ENCODE measurements around the gene HMCN1. TPM values are rescaled to one million over a fixed set of nuclear protein-coding genes. Genes with fewer than 3 reads are reported as not detected.

The HMCN1 gene
- total RNA-seq, 2 donors from 2014 or later = 3.5 to 9.9 TPM

- Histone ChIP-seq H3K4me3 (no peak overlapping the region), H3K27me3 (replicated peaks; ENCODE audit: insufficient read depth) (no peaks in the 10 kb centered on the region), H3K9me3 (no peaks in the 10 kb centered on the region), H3K4me1 (replicated peaks) (no peaks in the 10 kb centered on the region), H3K27ac (no peak overlapping the region), H3K36me3 (no peaks in the 10 kb centered on the region)
- intact Hi-C loops (cut with DNase I) = no loop called here
- no peak for DNase-seq (ENCODE audit: low spot score)
- TF ChIP-seq POLR2AphosphoS5 (IDR thresholded peaks at IDR 0.05) (no peak), POLR2A (IDR thresholded peaks at IDR 0.05) (no peak), CTCF (IDR thresholded peaks at IDR 0.05) (no peak)
These were observed 182.7 kb downstream of the HMCN1 start for GRCh38 chr1:185916861-185917260.

DNA sequence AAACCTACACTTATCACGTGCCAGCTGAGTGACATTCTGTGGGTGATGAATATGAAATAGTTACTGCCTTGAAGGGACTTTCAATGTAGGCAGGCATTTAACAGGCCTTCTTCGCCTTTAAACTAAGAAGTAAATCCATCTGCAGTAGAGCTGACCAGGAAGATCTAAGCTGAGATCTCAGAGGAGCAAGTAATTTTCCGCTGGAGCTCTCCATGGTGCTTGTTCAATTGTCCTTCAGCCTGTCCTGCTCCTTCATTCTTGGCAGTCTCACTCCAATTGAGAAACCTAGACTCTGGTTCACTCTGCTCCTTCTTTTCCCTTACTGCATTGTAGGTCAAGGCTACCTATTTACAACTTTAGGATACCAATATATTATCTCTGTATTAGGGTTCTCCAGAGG, 183.5 kb downstream of the HMCN1 start:
- TF ChIP-seq CTCF (IDR thresholded peaks at IDR 0.05) = no peak
- no peak for TF ChIP-seq POLR2AphosphoS5 (IDR thresholded peaks at IDR 0.05)
- TF ChIP-seq POLR2A (IDR thresholded peaks at IDR 0.05) = no peak
- no peaks in the 10 kb centered on the region for H3K36me3 ChIP-seq
- no peaks in the 10 kb centered on the region for H3K27me3 ChIP-seq (replicated peaks; ENCODE audit: insufficient read depth)
- 75% methylated on average over 3 of the region's 3 CpGs for WGBS
- H3K4me1 ChIP-seq (replicated peaks) = no peaks in the 10 kb centered on the region
- intact Hi-C loops (cut with DNase I) = no loop called here
- H3K27ac ChIP-seq = no peak overlapping the region
- DNase-seq (ENCODE audit: low spot score) = no peak
- no peak overlapping the region for H3K4me3 ChIP-seq
- no peaks in the 10 kb centered on the region for H3K9me3 ChIP-seq

DNA sequence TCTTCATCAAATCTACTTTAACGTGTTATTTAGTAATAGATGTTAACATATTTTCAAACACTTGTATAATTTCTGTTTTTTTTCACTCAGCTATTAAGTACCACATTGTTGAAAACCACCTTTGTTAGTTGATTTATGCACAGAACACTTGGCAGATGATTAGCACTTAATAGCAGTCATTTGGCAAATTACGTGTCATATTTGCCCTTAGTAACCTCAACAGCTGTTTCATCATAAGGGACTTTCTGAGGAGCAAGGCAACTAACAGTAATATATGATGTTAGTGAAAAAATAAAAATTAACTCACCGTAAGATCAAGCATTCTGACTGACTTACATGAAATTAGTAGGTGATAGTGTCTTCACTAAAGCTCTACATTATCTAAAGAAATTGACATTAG, 186.4 kb downstream of the HMCN1 start:
- intact Hi-C loops (cut with DNase I) = no loop called here
- Histone ChIP-seq H3K4me3 (no peak overlapping the region), H3K27me3 (replicated peaks; ENCODE audit: insufficient read depth) (no peaks in the 10 kb centered on the region), H3K27ac (no peak overlapping the region), H3K9me3 (no peaks in the 10 kb centered on the region), H3K36me3 (no peaks in the 10 kb centered on the region), H3K4me1 (replicated peaks) (no peaks in the 10 kb centered on the region)
- no peak for TF ChIP-seq POLR2A (IDR thresholded peaks at IDR 0.05)
- TF ChIP-seq POLR2AphosphoS5 (IDR thresholded peaks at IDR 0.05) = no peak
- TF ChIP-seq CTCF (IDR thresholded peaks at IDR 0.05) = no peak
- DNase-seq (ENCODE audit: low spot score) = no peak
- 72% methylated on average over 3 of the region's 3 CpGs for WGBS

DNA sequence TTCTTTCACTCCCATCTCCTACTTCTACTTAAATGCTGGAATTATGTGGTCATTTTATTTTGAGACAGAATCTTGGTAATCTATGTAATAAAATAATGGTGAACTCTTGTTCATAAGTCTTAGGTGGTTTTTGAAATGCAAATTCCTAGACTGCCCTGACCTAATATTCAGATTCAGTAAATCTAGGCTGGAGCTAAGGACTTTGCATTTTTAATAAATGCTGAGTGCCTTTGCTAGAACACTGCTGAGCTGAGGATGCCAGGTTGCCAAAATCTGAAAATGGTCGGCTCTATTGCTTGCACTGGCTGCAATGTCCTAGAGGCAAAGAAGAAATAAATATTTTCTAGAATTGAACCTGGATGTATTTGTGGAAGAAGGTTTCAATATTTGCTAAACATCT, 187.4 kb downstream of the HMCN1 start:
- no peak for DNase-seq (ENCODE audit: low spot score)
- Histone ChIP-seq H3K27ac (no peak overlapping the region), H3K9me3 (no peaks in the 10 kb centered on the region), H3K36me3 (no peaks in the 10 kb centered on the region), H3K27me3 (replicated peaks; ENCODE audit: insufficient read depth) (no peaks in the 10 kb centered on the region), H3K4me3 (no peak overlapping the region), H3K4me1 (replicated peaks) (no peaks in the 10 kb centered on the region)
- no peak for TF ChIP-seq POLR2A (IDR thresholded peaks at IDR 0.05)
- no peak for TF ChIP-seq POLR2AphosphoS5 (IDR thresholded peaks at IDR 0.05)
- no peak for TF ChIP-seq CTCF (IDR thresholded peaks at IDR 0.05)
- intact Hi-C loops (cut with DNase I) = no loop called here
- 90% methylated on average over 1 of the region's 1 CpG for WGBS

DNA sequence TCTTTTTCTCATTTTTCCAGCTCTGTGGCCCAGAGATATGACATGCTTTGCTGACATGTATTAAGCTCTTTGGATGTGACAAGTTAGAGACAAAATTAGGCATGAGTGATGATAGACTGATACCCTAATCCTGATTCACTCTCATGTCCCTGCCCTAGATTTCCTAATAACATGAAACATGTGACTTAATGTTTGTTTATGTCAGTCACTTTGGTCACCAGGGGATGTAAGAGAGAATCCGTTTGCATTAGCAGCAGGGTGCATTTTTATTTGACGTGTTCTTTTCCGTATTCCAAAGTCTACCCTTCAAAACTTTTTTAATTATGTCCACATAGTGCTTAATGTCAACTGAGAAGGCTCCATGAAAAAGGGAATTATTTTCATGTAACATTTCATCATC, 192.4 kb downstream of the HMCN1 start:
- TF ChIP-seq POLR2A (IDR thresholded peaks at IDR 0.05) = no peak
- no peak for TF ChIP-seq CTCF (IDR thresholded peaks at IDR 0.05)
- no peak for TF ChIP-seq POLR2AphosphoS5 (IDR thresholded peaks at IDR 0.05)
- Histone ChIP-seq H3K4me3 (no peak overlapping the region), H3K36me3 (no peaks in the 10 kb centered on the region), H3K27ac (no peak overlapping the region), H3K9me3 (no peaks in the 10 kb centered on the region), H3K4me1 (replicated peaks) (no peaks in the 10 kb centered on the region), H3K27me3 (replicated peaks; ENCODE audit: insufficient read depth) (no peaks in the 10 kb centered on the region)
- no peak for DNase-seq (ENCODE audit: low spot score)
- intact Hi-C loops (cut with DNase I) = no loop called here
- 38% methylated on average over 3 of the region's 3 CpGs for WGBS
